GM21515 (cell line): ENCODE data around the gene SPARC.
"Not testable (repeated sequence)": the region's sequence is repeated elsewhere in the genome, so short reads cannot be mapped to it uniquely, and the experiment has no call there.

Experiments
- ATAC-seq: cut with Tn5 transposase; IDR thresholded peaks from one replicate; pipeline ENCODE4 v1.9.1; 2021; ENCODE audit not compliant: unreplicated experiment

The SPARC gene, protein sequence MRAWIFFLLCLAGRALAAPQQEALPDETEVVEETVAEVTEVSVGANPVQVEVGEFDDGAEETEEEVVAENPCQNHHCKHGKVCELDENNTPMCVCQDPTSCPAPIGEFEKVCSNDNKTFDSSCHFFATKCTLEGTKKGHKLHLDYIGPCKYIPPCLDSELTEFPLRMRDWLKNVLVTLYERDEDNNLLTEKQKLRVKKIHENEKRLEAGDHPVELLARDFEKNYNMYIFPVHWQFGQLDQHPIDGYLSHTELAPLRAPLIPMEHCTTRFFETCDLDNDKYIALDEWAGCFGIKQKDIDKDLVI

DNA sequence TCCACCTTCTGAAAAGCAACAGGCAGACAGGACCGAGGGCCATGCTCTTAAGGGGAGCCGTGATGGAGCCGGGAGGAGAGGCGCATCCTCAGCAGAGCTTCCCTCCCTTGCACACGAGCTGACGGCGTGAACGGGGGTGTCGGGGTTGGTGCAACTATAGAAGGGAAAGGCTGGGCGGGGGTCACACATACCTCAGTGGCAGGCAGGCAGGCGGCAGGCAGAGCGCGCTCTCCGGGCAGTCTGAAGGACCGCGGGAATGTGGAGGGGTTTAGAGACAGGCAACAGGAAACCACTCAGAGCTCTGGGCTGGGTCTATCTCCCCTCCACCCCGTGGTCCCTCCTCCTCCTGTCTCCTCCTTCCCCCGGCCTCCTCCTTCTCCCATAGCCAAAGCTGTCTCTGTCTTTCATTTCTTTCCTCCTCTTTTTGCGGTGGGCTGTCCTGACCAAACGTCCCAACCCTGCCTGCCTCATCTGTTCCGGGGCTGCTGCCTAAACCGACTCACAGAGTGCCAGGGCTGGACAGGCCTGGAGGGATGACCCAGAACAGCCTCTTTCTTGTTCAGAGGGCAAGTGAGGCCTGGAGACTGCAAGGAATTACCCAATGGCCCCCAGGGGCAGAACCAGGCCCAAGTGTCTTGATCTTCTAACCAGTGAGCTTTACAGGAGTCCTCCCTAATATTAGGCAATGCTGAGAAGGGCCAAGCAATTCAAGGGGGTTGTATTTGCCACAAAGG, at the start of gene SPARC:
Gene SPARC, minus strand, starts transcription at position 242 of the 734 bp plus-strand sequence. CDS start 10,727 bp downstream, outside the sequence.
- ATAC-seq: peak; percentile 64

DNA sequence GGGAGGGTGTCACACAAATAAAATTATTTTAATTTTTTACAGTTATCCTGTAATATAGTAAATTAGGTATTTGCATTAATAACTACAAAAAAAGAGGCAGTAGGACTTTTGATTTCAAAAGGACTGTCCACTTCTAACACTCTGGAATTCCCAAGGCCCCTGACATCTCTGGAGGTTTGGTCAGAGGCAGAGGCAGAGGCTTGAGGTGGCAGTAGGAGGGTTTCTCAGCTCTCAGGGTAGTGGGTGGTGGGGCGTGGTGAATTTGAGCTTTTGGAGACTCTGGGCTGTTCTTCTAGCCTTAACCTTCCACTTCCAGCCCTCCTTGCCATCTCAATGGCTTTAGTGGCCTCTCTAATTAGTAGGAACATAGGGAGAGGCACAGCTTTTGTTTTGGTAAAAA, 48.9 kb upstream of the SPARC start:
- no peak for ATAC-seq

DNA sequence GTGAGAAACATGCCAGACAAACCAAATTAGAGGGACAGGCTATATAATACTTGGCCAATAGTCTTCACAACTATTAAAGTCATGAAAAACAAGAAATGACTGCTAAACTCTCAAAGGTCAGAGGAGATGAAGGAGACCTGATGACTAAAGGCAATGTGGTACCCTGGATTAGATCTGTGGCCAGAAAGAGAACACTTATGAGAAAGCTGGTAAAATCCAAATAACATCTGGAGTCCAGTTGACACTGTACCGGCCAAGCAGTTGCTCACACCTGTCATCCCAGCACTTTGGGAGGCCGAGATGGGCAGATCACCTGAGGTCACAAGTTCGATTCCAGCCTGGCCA, 47.3 kb upstream of the SPARC start:
- ATAC-seq: no peak

DNA sequence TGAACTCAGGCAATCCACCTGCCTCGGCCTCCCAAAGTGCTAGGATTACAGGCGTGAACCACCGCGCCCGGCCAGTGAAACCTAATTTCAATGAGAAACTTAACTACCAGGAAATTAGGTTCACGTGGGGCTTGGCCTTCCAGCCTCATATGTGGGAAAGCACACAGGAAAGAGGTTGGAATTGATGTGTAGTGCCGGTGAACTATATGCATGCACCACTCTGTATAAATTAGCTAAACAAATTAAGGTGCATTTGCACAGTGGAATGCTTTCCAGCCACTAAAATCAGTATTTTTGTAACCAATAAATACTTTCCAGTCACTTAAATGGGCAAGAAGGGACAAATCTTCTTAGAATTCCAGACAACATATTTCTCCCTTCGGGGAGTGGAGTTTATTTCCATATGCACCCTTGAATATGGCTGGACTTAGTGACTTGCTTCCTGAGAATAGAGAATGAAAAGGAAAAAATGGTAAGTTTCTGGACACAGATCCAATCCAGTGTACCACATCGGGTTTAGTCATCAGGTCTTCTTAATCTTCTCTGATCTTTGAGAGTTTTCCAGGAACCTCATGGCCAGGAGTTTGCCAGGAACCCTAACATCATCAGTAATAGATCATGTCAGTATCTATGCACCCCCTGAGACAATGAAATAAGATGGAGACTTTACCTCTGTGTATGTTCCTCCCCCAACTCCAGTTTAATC, 46.8 kb upstream of the SPARC start:
- ATAC-seq: no peak

DNA sequence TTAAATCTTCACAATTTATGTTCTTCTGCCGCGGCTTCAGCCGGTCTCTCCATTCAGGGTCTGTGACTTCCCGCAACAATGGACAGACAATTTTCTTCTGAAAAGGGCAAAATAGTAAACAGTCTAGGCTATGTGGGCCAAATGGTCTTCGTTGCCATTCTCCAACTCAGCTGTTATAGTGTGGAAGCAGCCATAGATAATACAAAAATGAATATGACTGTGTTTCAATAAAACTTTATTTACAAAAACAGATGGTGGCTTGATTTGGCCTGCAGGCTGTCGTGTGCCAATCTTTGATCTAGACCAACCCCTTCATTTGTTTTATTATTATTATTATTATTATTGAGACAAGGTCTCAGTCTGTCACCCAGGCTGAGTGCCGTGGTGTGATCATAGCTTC, 43.7 kb upstream of the SPARC start:
- ATAC-seq: no peak

DNA sequence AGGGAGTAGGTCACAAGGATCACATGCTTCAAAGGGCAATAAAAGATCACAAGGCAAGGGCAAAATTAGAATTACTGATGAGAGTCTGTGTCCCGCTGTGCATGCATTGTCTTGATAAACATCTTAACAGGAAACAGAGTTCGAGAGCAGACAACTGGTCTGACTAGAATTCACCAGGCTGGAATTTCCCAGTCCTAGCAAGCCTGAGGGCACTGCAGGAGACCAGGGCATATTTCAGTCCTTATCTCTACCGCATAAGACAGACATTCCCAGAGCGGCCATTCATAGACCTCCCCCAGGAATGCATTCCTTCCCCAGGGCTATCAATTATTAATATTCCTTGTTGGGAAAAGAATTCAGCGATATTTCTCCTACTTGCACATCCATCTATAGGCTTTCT, 42.9 kb upstream of the SPARC start:
- not testable (repeated sequence) for ATAC-seq

DNA sequence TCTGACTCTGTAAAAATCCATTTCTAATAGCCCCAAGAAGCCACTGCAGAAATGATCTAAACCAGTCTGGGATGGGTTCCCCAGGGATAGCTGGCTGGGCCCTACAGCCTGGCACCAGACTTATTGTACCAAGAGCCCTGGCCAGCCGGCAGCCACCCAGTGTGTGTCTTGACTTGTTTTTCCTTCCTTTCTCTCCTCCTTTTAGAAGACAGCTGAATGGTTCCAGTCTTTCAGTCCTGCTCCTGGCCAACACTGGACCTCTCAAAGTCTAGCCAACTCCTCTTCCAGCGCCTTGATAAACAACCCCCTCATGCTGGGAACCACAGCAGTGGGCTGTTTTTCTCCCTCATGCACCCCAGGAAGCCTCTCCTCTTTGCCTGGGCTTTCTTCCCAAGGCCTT, 37.6 kb upstream of the SPARC start:
- no peak for ATAC-seq

DNA sequence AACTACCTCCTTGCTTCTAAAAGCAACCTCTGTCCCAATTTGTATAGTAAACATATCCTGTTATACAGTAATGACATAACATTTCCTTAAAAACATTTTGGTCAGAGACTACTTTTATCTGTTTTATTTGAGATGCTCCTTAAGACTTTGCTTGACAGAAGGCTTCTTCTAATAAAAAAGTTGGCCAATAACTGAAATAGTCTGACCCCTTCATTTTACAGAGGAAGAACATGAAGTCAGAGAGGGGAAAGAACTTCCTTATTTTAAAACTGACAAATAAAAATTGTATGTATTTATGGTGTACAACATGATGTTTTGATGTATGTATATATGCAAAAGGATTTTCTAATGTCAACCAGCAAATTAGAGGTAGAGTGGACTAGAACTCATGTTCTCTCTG, 35.8 kb upstream of the SPARC start:
- no peak for ATAC-seq

DNA sequence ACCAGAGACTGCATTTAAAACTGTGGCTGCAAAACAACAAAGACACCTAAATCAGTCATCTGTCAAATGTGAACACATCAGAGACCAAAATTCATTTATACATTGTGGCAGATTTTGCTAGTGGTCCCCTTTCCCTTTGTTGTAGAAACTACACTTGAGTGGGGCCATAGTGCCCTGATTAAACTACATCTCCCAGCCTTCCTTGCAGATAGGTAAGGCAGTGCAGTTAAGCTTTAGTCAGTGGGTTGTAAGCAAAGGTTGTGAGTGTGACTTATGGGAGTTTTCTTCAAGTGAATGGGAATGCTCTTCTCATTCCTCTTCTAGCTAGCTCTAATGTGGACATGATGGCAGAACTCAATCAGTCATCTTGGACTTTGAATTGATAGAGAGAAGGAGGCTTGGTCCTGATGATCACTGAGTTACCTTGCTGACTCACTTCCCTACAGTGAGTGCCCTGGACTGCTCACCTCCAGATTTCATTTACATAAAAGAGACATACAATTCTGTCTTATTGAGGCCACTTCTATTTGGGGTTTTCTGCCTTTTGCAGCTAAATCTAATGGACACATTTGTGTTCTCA, 35.2 kb upstream of the SPARC start:
- ATAC-seq: no peak

DNA sequence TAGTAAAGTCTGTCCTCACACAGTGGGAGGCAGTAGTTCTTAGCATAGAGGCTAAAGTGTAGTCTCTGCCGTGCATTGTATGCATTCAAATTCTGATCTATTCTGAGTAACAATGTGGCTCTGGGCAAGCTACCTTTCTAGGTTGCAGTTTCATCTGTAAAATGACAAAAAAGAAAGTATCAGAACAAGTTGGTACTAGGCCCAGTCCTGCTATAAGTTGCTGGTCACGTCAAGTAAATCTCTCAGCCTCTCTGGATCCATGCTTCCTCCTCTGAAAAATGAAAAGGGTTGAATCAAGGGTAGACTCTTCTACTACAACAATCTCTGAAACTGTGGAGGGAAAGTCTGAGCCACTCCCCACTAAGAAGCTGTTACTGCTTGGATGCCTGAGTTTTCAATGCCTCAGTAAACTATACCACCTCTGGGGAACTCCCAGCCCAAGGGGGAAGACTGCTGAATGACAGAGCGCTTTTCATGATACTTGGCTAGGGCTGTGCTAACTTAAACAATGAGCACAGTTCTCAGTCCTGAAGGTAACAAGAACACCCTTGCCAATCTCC, 34.5 kb upstream of the SPARC start:
- peak; percentile 81 for ATAC-seq

DNA sequence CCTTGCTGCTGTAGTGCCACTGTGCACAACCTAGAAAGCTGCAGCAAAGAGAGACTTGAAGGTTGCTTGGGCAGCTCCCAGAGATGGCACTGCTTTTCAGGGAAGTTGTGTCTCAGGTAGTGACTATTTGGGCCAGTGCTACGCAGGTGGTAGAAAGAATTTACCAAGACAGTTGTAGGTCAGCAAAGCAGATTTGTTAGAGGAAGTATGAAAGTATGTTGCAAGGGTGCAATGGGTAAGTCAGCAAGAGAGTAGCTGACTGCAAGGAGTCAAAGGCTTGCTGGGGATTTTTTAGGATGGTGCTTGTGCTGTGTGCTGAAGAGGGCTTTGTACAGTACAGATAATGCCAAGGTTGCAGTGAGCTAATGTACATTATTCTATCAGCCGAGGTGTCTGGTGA, 33.5 kb upstream of the SPARC start:
- no peak for ATAC-seq

DNA sequence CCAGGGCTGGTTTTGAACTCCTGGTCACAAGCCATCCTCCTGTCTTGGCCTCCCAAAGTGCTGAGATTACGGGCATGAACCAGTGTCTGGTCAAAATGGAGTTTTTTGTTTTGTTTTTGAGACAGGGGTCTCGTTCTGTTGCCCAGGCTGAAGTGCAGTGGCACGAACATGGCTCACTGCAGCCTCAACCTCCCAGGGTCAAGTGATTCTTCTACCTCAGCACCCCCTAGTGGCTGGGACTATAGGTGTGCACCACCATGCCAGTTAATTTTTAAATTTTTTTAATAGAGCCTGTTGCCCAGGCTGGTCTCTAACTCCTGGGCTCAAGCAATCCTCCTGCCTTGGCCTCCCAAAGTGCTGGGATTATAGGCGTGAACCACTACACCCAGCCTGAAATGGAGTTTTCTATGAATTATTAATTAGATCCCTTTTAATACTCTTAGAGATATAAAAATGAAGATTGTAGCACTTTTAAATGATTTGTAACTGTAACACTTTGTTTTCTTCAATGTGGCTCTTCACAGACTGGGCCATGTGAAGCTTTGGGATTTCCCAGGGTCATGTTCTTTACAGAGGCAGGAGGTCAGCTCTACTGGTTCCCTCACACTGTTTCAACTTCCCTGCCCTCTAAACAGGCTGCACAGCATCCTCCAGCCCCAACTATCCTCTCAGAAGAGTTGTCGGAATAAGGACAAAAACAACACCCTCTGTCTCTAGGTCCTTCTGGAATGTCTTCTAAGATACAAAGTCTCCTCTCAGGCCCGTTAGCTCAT, 32.7 kb upstream of the SPARC start:
- no peak for ATAC-seq

DNA sequence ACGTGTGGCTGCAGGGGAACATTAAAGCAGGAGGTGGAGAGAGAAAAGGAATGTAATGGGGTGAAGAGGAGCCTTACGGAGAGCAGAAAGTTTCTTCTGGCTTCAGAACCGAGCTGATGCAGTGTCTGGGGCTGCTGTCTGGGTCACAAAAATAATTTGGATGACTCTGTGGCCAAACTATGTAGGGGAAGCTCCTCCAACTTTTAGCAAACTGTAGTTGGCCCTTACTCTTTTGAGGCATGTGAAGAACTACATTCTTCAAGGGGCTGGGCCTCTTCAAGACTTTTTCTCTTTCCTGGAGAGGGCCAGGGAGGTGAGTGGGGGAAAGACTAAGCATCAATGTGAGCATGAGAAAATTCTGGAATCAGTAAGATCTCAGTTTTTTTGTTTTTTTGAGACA, 31.9 kb upstream of the SPARC start:
- ATAC-seq: no peak

DNA sequence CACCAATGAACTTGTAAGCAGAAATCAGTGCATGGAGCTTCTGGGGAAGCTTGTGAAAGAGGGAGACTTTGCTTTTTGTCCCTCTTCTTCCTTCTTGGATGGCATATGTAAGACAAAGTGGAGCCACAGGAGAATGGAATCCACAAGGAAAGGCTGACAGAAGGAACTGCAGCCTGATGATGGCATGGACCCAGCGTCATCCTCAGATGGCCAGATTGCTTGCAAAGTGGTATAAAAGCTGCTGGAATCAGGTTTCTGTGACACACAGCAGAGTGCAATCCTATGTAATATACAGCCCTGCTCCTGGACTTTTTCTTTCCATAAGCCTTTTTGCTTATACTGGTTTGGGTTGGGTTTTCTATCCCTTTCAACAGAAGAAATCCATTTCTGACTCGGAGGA, 31.4 kb upstream of the SPARC start:
- no peak for ATAC-seq

DNA sequence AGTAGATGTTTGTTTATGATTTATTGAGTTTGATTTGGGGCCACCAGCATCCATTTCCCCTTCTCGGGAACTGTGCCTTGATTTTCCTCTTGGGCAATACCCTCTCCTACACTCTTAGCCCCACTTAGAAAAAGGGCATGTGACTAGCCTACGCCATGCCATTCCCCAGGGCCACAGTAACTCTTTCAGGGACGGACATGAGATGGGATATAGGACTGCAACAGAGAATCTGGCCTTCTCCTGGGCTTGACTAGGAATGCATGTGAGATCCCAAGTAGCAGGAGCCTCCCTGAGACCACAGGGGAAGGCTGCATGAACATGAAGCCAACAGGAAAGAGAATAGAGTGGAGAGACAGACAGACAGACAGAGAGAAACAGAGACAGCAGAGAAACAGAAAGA, 30.7 kb upstream of the SPARC start:
- no peak for ATAC-seq

DNA sequence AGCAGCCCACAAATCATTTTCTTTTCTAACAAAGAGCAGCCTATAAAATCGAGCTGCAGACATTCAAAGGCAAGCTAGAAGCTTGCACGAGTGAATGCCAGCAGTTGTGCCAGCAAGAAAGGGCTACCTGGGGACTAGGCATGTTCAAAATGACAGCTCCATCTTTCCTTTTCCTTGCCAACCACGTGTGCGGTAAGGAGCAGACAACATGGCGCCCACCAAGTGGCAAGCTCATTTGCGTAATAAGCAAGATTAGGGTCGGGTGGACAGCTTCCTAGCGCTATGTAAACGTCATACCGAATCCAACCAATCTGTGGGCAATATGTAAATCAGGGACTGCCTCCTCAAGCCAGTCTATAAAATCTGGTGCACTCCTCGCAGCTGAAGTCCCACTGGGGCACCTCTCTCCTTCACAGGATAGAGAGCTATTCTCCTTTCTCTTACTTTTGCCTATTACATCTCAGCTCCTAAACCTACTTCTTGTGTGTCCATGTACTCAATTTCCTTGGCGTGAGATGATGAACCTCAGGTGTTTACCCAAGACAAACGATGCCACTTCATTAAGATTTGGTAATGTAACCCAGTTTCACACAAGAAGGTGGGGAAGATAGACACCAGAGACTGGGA, 22.5 kb upstream of the SPARC start:
- ATAC-seq: no peak

DNA sequence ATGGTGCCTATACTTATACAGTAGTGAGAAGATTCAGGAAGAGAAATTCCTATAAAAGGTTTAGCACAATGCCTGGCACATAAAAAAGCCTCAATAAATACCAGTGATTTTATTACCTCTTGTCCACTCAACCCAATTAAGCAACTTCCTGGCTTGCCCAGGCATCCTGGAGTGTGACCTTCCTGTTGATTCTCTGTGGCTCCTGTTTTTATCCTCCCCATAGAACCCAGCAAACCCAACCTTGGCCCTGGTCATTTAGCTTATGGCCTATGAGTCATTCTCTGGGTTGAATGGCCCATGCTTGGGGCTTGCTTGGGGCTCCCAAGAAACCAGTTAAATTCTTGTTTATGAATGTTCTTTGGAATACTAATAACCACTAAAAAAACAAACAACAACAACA, 21.4 kb upstream of the SPARC start:
- no peak for ATAC-seq

DNA sequence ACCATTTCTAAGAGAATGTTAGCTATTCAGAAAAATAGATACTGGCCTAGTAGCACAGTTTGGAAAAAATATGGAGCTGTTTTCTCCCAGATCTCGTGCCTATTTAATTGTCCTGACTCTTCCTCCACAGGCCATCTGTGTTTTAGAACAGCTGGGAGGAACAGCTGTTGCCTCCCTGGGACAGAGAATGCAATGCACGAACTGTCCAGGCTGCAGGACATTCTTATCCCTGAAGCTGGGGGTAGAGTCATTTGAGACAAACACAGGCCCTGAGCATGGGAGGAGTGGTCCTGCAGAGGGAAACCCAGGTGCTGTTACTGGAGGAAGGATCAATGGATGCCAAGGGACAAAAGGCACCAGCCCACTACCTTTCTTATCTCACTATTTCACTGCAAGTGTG, 20.9 kb upstream of the SPARC start:
- ATAC-seq: no peak

DNA sequence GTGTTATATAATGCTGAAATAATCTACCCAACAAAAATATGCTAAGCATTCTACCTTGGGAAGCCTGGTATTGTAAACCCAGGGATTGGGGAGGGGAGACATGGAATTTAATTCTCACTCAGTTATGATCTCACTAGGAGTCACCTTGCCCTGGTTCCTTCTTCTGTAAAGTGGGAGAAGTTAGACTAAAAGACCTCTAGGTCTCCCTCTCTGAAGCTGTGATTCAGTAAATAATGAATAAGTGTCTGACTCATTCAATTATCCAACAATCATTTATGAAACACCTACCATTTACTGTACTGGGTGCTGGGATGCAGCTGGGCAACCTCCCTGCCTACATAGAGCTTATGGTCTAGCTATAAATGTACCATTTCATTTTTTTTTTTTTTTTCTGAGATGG, 20.2 kb upstream of the SPARC start:
- ATAC-seq: no peak

DNA sequence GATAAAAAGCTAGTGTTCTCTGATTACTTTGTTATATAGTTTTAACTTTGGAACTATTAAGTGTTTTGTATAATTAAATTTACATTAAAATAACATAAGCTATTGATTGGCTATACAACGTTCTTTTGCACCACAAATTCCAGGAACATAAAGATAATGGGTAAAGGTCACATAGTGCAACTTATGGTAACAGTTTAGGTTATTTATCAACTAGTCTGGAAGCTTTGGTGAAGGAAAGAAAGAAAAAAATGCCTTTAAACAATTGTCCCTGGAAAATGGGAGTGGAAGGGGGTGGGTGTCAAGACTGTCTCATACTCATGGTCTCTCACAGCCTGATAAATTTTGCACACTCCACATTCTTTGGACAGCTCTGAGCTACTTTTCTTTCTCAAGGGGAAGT, 17.1 kb upstream of the SPARC start:
- ATAC-seq: no peak
